HT1080 (cell line): ENCODE results near the gene GOLT1B. TPM values are rescaled to one million over a fixed set of nuclear protein-coding genes. Genes with fewer than 3 reads are reported as not detected.
A peak's percentile ranks its signal among the peaks of the same experiment; 100 is the strongest.
"Not testable (repeated sequence)": the region's sequence is repeated elsewhere in the genome, so short reads cannot be mapped to it uniquely, and the experiment has no call there.

ENCODE experiments used
- DNase-seq: peaks from one replicate; pipeline ENCODE4 v3.0.0-alpha.2; 2015; ENCODE audit warnings: low read depth
- polyA plus RNA-seq, 2 experiments: library from polyadenylated mRNA; depleted of rRNA; stranded (reverse); fragments of >200 nt; gene quantifications; 2 replicates each; pipeline ENCODE4 v1.2.3, GENCODE V29; 2015
- total RNA-seq: library from RNA; depleted of rRNA; stranded (reverse); fragments of >200 nt; shearing (Covaris generic); gene quantifications from 2 replicates; pipeline ENCODE4 v1.2.3, GENCODE V29; 2014; rRNA removed

GOLT1B gene, protein sequence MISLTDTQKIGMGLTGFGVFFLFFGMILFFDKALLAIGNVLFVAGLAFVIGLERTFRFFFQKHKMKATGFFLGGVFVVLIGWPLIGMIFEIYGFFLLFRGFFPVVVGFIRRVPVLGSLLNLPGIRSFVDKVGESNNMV
- total RNA-seq, result 20.0 and 29.5 TPM in 2 replicates
- 48.5 and 63.6 TPM in 2 replicates for polyA plus RNA-seq (2015; cell fraction: cytosol; rRNA removed)
- 75.4 and 81.9 TPM in 2 replicates for polyA plus RNA-seq (2015; cell fraction: nucleus; rRNA removed)

DNA sequence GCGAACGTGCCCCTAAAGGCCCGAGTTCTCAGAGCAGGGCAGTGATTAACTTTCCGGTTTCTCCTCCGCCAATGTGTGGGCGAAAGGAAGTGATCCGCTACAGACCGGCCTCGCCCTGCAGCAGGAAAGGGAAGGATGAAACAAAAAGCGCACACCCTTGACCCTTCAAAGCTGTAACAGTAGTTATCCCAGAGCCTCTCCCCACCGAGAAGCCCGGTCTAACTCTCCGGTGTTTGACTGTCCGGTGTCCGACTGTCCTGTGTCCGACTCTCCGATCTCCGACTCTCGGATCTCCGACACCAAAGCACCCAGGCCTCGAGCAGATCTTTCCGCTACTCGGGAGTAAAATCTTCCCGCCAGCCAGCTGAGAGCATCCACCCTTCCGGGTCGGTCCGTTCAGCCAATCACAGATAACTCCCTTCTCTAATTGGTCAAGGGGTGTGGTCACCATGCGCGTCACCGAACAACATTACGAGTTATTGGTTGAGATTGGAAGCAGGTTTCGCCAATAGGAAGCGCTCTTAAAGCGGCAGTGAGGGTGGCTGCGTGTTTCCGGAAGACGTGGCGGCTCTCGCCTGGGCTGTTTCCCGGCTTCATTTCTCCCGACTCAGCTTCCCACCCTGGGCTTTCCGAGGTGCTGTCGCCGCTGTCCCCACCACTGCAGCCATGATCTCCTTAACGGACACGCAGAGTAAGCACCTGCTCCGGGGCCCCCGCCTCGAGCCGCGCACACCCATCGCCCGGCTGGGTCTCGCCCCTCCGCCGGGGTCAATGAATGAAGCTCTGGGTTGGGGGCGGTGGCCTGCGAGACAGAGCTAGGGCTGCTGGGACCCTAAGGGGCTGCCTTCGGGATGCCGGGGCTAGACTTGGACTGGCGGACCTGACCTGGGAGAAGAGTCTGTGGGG lies at the start of gene GOLT1B, which contains the start of gene RECQL:
TSS of gene GOLT1B (plus strand) at position 532 of the 906 bp plus-strand sequence. CDS start at position 667, 135 bp downstream.
TSS of gene RECQL (minus strand) at position 378 of the 906 bp plus-strand sequence. CDS start 2,065 bp downstream, outside the sequence.
- DNase-seq, result peak; percentile 96

DNA sequence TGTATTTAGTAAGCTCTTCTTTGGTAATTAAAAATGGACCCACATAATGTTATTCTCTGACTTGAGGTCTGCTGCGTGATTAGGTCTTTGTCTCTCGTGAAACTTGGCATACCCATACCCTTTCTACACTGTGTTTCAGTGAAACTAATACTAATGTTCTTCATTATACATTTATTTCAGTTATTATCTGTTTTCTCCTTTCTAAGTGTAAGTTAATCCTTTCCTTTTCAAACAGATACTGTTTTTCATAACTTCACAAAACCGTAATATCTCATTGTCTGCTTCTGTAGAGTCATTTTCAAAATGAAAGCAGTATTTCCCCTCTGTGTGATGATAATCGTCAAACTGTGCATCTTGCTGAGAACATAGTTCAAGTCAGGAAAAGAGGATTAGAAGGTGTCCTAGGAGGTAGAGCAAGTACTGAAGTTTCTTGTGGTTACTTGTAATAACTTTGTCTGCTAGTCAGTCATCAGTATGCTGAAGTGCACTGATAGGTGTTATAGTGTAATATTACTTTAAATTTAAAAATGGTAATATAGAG lies 48.2 kb upstream of the GOLT1B start:
- DNase-seq, result no peak

DNA sequence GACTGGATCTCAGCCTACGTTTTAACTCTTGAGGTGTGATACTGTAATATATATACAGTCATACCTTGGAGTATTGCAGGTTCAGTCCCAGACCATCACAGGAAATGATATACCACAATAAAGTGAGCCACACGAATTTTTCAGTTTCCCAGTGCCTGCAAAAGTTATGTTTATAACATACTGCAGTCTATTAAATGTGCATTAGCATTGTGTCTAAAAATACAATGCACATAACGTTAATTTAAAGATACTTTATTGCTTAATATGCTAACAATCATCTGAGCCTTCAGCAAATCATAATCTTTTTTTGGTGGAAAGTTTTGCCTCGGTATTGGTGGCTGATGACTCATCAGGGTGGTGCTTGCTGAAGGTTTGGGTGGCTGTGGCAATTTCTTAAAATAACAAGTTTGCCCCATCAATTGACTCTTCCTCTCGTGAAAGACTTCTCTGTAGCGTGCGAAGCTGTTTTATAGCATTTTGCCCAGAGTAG lies 45.3 kb upstream of the GOLT1B start:
- DNase-seq, result peak; percentile 11

DNA sequence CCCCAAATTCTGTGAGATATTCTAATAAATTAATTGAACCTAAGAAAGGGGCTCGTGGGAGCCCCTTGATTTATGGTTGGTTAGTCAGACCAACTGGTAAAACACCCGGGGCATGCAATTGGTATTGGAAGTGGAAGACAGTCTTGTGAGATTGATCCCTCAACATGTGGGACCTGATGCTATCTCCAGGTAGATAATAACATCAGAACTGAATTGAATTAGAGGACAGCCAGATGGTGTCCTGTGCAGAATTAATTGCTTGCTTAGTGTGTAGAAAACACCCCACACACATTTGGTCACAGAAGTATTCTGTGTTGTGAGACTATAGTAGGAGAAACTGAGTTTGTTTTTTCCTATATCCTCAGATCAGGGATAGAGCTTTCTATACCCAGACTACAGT lies 42.1 kb upstream of the GOLT1B start:
- DNase-seq, result no peak

DNA sequence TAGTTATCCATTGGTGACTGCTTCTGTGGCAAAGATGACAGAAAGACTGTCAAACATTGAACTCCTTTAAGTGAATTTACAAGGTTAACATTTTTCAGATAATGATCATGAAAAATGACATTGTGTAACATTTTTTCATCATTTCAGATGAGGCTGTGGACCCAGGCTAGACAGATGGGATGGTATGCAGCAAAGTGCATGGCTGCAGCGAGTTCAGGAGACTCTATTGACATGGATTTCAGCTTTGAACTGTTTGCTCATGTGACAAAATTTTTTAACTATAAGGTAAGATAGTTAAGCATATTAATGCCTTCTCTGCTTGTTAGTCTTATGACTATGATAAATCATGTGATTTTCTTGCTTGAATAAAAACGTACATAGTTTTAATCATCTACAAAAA lies 34.3 kb upstream of the GOLT1B start:
- not testable (repeated sequence) for DNase-seq

DNA sequence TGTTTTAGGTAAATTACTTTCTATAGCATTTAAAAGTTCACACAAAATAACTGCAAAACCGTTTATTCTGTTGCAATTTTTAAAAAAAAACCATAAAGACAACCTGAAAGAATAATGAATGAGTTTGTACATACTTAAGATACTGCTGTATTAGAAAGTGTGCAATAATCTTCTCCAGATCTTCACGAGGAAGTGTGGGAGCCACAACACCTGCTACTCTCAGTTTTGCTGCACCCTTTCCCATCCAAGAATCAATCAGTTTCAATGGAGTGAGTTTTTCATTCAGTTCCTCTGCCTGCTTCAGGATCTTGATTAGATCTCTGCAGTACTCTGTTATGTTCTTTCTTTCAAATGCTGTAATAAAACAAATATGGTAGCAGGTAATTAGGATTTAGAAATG lies 30.3 kb upstream of the GOLT1B start:
- DNase-seq, result no peak

DNA sequence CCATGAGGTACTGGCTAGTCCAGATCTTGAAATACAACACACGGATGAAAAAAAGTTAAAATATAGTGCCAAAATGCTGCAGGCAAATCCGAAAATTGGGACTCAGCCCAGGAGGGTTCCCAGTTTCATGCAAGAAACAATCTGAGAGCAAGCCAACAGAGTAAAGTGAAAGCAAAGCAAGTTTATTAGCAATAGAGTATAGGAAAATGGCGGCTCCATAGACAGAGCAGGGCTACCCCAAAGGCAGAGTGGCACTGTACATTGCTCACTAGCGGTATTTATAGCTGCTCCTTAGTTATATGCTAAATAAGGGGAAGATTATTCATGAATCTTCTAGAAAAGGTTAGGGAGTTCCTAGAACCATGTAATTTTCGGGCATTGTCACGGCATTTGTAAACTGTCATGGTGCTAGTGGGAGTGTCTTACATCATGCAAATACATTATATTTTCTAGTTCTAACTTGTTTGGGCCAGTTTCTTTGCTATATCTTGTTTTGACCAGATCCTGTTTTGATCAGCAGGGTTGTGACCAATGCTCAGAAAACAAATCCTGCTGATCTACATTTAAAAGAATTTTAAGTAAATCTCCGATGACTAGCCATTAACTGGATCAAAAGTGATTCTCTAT lies 29.3 kb upstream of the GOLT1B start:
- no peak for DNase-seq

DNA sequence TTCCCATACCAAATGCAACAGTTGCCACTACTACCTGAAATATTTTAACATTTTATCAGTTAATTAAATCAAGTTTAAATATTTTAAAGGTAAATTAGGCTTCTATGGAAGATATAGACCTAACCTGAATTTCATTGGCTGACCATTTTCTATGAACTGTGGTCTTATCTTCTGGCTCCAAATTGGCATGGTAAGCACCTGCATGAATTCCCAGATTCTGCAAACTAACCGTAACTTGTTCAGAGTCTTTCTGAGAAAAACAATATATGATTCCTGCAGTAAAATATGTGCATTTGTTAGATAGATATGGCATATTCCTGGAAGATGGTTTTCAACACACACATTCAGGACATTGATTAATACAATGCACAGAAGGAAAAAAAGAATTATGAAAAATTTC lies 26.0 kb upstream of the GOLT1B start:
- no peak for DNase-seq

DNA sequence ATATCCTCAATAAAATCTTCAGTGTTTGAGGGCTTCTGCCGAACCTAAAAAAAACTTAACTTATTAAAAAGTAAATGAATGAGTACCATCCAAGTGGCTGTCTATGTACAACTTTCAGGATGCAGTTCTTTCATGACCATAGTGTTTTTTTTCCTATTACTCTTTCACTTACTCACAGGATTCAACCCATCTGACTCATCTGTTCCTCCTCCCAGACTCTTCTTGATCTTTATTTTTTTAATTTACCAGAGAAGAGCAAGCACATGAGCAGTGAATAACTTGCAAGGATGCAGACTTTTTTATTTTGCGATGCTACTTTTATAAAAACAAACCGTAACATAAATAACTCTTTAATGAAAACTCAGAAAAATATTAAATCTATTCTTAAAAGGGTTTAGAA lies 24.6 kb upstream of the GOLT1B start:
- DNase-seq, result peak; percentile 80

DNA sequence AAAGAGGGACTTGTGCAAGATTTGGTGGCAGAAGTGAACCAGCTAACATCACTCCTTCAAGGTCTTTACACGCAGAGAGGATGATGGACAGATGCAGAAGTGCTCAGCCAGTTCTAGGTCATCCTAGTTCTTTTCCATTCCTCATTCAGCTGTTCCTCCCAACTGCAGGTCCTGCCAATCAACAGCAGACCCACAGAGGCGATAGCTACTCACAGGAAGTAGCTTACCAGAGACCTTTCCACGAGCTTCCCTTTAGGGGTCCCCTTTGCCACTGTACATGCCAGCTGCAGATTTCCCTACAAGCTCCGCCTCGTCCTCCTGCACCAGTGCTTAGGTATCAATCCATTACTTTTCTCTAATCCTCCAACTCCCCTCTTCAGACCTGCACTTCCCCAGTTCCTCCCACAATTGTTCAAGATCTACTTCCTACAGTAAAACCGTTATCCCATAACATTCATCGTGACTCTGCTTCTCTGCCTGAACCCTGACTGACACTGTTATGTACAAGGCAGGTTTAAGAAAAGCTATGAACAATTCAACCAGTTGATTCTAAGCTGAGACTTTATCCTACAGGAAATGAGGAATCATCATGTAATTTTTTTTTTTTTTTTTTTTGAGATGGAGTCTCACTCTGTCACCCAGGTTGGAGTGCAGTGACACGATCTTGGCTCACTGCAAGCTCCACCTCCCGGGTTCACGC lies 22.7 kb upstream of the GOLT1B start:
- DNase-seq, result peak; percentile 55

DNA sequence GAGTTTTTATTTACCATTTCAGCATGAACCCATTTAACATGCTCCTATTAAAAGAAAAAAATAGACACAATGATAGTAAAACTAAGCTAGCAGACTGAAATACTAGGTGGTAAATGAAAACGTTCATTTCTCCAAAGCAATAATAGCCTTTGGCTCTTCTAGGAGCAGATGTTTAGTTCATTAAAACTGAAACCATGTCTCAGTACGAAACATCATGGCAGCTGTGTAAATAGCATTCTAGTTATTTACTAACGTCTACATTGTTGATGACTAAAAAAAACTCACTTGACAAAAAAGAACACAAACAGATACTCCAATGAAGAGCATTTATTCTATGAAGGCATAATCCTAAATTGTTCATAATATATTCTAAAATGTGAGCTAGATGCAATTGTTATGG lies 18.1 kb upstream of the GOLT1B start:
- no peak for DNase-seq

DNA sequence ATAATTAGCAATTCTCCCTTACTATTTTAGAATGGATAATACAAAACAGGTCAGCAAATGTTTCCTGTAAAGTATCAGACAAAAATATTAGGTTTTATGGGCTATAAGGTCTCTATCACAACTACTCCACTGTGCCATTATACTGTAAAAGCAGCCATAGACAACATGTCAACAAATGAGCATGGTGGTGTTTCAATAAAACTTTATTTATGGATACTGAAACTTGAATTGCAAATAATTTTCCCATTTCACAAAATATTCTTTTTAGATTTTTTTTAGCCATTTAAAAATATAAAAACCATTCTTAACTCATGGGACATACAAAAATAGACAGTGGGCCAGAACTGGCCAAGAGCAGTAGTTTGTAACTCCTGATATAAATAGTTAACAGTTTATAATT lies 15.6 kb upstream of the GOLT1B start:
- no peak for DNase-seq

DNA sequence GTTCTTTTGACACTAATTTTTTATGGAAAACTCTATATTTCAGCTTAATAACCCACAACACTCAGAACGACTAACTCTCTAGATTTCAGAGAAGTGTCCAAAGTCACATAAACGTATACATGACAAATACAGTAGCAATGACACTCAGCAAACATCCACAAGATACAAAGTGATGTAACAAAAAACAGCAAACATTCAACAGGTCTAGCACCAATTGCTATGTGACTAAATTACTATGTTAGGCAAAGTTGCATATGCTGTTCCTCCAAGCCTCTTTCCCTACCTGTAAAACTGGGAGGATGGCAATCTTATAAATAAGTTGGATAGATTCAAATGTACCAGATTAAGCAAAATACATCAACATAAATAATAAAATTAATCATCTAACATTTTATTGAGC lies 1.8 kb upstream of the GOLT1B start:
- DNase-seq, result no peak

DNA sequence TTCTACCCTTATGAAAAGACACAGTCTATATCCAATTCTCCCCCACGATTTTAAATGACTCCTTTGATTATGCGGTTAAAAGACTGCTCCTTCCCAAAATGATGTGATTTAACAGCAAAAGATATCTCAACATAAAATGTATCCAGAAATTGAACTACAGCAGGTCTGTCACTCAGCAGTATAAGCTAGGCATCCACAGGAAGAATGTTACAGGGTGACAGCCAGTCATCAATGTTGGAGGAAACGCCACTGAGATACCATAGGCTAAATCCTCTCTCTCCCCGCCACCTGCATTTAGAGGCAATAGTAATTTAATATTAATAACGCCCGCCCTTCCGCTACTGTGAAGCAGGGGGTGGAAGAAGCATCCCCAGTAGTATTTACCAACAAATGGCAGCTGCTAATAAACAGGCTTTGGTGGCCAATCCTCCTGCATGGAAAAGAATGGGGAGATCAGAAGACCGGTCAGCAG lies 767 bp upstream of the GOLT1B start:
- no peak for DNase-seq

DNA sequence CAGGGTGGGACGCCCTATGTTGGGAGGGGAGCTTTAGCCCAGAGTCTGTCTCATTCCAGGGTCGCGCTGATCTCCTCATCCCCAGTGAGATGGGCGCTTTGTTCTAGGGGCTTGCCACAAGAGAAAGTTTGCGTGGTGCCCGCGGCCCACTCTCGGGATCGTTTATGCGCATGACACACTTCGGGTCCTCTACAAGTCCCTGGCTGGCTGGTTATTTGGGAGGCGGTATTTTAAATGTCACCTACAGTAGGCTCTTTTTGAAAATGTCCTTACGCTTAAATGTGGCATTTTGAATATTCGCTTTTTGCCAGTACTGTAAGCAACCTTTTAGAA lies 541 bp downstream of the GOLT1B start:
- peak; percentile 10 for DNase-seq

DNA sequence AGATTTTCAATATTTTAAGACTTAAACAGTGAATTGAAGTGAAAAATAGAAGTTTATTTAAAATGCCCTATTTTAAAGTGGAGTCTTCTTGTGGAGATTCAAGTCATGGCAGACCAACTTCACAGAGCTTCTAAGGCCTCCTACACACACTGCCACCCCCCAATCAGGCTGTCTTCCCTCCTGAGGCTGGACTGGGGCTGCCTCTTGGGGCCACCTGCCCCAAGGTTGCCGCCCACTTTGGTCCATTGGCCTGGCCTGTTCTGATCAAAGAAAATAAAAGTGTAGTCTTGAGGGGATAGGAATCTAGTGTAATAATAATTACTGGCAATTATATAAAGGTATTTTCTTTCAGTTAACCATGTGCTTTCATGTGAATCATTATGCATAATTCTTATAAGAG lies 1.3 kb downstream of the GOLT1B start:
- no peak for DNase-seq

DNA sequence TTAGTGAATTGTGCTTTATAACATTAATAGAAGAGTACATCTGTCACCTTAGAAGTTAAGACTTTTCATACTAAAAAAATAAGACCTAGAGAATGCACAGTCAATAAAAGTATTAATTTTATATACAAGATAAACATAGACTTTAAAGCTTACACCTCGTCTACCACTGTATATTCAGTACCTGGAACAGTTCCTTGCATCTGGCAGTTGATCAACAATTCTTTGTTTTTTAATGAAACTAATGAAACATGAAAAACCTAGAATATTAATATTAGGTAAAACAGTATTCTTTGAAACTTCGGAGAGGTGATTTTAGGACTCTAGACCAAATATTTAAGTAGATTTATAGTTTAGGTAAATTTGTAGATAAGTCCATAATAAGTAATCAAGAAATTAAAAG lies 4.3 kb downstream of the GOLT1B start:
- DNase-seq, result no peak

DNA sequence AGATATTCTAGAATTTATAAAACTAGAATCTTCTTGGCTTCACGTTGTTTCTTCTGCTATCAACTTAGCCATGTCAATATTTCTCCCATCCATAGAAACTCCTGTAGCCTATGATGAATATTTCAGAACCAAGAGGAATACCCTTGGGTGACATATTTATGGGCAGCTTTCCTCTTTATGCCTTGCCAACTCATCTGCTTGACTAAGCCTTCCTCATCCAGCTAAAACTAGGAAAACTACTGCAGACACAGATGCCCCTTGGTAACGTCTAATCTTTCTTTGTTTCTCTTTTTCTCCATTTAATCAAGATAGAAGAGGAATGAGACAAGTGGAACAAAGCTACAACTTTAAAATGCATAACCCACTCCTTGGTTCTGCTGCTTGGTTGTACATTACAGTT lies 6.3 kb downstream of the GOLT1B start:
- DNase-seq, result no peak

DNA sequence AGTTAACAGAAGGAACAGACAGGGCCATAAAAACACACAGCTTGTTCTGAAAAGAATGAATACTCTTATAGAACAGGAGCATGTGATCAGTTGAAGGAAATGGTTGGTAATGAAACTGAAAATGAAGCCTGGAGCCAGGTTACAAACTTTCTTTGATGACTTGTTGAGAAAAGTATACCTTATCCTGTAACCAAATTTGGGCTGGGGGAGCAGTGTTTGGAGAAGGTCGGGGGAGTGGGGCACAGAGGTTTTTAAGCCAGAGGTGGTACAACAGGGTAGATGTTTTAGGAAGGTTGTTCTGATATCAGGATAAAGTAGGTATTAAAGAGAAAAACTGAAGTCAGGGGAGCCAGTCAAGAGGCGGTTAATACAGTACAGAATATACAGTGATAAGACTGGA lies 8.2 kb downstream of the GOLT1B start:
- no peak for DNase-seq

DNA sequence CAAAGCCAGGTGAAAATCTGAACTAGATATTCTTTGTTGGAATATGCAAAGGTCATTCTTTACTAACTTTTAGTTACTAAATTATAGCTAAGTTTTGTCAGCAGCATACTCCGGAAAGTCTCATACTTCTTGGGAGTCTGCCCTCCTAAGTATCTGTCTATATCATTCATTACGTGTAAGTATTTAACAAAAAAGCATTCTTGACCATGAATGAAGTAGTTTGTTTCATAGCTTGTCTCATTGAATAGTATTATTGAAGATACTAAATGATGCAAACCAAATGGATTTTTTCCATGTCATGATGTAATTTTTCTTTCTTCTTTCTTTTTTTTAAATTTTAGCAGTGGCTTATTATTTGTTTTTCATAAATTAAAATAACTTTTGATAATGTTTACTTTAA lies 14.7 kb downstream of the GOLT1B start:
- DNase-seq, result no peak

DNA sequence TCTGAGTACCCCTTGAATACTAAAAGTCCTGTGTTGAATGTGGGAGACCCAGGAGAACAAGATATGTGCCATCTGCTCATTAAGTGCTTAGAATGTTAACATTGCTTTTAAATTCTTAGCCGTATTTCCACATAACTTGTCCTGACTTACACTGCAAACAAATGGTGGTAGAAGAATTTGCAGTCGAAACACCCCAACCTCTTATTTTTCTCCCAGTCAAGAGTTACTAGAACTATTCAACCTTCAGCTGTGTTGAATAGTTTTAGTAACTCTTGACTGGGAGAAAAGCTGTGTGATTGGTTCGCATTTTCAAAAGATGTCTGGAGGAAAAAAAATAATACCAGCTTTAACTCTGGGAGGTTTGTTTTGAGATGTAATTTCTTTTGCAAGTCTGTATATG lies 16.9 kb downstream of the GOLT1B start:
- no peak for DNase-seq
